Measurements from ENCODE around the gene SLC37A2.

Gene SLC37A2

GRCh38 chr11:125111343-125112207 lies 48.5 kb downstream of the SLC37A2 start, which contains the start of gene TMEM218:
Gene TMEM218, minus strand, starts transcription at chr11:125111626. Its CDS starts 9,385 bp downstream, at chr11:125102241.
- DNase-seq (ENCODE audit: low read depth), result peak; percentile 92

DNA sequence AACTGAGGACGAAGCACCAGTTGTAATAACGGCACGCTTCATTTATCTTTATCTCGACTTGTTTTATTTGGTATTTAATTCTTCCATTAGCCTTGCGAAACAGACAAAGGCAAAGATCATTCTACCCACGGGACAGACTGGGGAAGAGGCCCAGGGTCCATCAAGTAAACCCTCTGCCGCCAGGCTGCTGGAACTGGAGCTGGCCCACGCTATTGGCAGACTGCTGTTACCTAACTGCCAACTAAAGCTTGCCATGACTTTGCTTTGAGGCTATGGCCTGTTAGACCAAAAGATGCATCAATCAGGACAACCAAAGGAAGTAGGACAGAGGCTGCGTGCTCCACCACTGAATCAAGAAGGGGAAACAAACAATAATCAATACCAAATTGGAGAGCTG lies 49.1 kb downstream of the SLC37A2 start:
- no peak for DNase-seq (ENCODE audit: low read depth)

DNA sequence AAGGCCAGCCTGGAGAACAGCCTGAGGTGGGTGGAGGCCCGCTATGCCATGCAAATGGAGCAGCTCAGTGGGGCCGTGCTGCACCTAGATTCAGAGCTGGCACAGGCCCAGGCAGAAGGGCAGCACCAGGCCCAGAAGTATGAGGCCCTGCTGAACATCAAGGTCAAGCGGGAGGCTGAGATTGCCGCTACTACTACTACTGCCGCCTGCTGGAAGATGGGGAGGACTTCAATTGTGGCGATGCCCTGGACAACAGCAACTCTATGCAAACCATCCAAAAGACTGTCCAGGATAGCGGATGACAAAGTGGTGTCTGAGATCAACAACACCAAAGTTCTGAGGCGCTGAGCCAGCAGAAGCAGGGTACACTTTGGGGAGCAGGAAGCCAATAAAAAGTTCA lies 51.4 kb downstream of the SLC37A2 start:
- DNase-seq (ENCODE audit: low read depth), result no peak

- DNase-seq (ENCODE audit: low read depth), result no peak
Measured at GRCh38 chr11:125117429-125117828, 54.3 kb downstream of the SLC37A2 start.

DNA sequence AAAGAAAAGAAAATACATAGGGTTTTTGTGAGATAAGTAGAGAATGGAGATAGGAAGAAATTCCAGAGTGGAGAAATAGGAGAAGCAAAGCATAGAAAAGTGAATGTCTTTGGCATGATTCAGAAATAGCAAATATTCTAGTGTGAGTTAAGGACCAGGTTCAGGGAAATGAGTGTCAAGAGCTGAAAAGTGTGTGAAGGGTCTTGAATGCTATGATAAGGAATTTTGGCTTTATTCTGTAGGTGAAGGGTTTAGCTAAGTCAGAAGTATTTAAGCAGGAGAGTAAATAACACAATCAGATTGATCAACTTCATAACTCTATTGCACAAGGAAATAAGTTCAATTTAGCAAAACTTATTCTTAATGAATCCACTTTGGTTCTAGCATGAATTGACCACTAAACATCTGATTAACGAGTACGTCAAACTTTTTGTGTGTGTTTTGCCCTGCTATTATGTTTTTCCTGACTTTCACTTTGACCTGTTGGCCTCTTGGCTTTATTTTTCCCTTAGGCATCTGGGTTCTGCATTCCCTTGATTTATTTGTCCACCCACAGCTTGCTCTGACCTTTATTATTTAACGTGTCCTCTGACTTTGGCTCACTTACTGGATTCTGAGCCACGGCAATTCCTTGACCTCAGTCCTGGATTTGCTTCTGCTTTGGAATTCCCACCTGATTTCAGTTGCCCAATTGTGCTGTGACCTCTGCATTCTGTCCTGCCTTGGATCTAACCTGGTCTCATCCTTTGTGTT lies 60.3 kb downstream of the SLC37A2 start:
- DNase-seq (ENCODE audit: low read depth), result no peak

GRCh38 chr11:125123947-125124617 lies 61.0 kb downstream of the SLC37A2 start:
- no peak for DNase-seq (ENCODE audit: low read depth)

- DNase-seq (ENCODE audit: low read depth), result no peak
Measured at GRCh38 chr11:125124618-125124992, 61.5 kb downstream of the SLC37A2 start.

DNA sequence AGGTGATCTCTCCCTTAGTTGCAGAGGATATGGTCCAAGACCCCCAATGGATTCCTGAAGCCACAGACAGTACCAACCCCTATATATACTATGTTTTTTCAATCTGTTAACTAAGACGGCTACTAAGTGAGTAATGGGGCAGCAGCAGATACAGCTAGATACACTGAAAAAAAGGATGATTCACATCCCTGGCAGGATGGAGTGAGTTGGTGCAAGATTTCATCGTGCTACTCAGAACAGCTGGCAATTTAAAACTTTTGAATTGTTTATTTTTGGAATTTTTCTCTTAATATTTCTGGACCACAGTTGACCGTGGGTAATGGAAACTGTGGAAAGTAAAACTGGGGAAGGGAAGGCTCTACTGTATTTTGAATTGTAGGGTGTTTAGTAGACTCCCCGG lies 65.3 kb downstream of the SLC37A2 start:
- DNase-seq (ENCODE audit: low read depth), result no peak

GRCh38 chr11:125129316-125129993 lies 66.3 kb downstream of the SLC37A2 start:
- DNase-seq (ENCODE audit: low read depth), result no peak

- no peak for DNase-seq (ENCODE audit: low read depth)
Measured at GRCh38 chr11:125132071-125132470, 69.0 kb downstream of the SLC37A2 start.

DNA sequence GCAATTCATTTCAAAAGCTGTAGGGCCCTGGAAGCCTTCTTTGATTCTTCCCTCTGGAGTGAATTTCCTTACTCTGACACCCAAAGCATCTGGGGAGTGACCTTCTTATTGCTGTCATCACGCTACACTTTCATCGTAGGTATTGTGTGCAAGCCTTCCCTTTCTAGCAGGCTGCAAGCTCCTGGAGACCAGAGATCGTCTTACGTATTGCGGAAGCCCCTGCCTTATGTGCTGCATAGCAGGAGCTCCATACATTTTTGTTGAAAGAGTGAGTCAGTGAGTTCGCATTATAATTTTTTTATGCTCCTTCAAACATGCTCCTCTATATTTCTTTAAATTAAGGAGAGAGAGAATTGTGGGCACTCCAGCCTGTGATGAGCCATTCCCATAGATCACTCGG lies 69.5 kb downstream of the SLC37A2 start:
- no peak for DNase-seq (ENCODE audit: low read depth)

DNA sequence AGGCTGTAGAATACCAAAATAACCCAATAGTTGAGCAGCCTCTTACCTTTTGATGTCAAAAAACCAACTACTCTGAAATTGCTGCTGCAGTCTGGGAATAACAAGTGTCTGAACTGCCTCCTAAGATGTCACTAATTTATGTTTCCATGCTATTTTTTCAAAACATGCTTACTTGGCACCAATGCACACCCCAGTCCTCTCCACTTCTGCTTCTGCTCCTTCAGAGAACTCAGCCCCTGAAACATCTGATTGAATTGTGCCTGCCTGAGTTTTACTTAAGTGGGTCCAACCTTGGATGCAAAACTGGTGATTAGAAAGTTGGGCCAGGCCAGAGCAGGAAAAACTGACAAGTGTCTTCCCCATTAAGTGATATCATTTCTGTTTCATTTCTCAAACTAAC lies 72.9 kb downstream of the SLC37A2 start:
- no peak for DNase-seq (ENCODE audit: low read depth)

- DNase-seq (ENCODE audit: low read depth), result no peak
Measured at GRCh38 chr11:125138966-125139365, 75.9 kb downstream of the SLC37A2 start.

DNA sequence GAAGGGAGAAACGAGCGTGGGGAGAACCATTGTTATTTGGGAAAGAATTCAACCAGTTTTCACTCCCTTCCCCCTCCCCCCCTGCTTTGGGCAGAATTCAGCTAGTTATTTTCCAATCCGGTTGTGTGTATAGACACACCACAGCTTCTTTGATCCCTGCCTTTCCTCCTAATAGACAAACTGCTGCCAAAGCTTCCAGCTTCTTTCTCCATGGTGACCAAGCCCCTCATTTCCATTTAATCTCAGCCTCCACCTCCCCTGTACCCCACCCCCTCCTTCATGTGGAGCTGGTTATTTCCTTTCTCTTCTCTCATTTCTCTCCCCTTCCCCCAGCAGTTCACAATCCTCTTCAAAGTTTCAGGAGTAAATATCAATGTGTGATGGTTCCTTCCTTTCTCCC lies 76.7 kb downstream of the SLC37A2 start:
- no peak for DNase-seq (ENCODE audit: low read depth)

Data from stimulated activated CD8-positive, alpha-beta memory T cell treated with anti-CD3 and anti-CD28 coated beads, Interleukin-12 subunit alpha, Interleukin-12 subunit beta, amount 100 ng/mL, for 4 hours (primary cell).